Dedifferentiated amniotic fluid mesenchymal stem cell (primary cell): ENCODE data around the gene SAP25.
"Not testable (repeated sequence)": the region's sequence is repeated elsewhere in the genome, so short reads cannot be mapped to it uniquely, and the experiment has no call there.

Experiments used
- DNase-seq: peaks from one replicate; pipeline ENCODE4 v3.0.0-alpha.2; 2016; ENCODE audit errors: extremely low spot score

The SAP25 gene

GRCh38 chr7:100535982-100536381, 37.7 kb downstream of the SAP25 start:
- not testable (repeated sequence) for DNase-seq

GRCh38 chr7:100532165-100533022, 41.3 kb downstream of the SAP25 start:
- no peak for DNase-seq

GRCh38 chr7:100528108-100528866, 45.4 kb downstream of the SAP25 start:
- not testable (repeated sequence) for DNase-seq

- DNase-seq = not testable (repeated sequence)
Observed at GRCh38 chr7:100523192-100523591, 50.5 kb downstream of the SAP25 start.
